Esophagus squamous epithelium (tissue), 4 donors: ENCODE data around the gene GCNT2.

Experiments
- POLR2A ChIP-seq, 4 donors: fragments of 450-650 bp; IDR thresholded peaks; one replicate each; pipeline ENCODE4 v1.6.1; 2017; ENCODE audit warnings: antibody characterized with exemption in 4 of 4, mild to moderate bottlenecking in 4 of 4, moderate library complexity in 3 of 4
- TF ChIP-seq, protein P1 (sequence below), 6 experiments: fragments of 450-650 bp in 4 of 6; fragments of 200-600 bp in 2 of 6; sonication (generic) in 2 of 6; IDR thresholded peaks; one replicate each; pipeline ENCODE4 v1.5.1; 2016 to 2019; ENCODE audit warnings: antibody characterized with exemption in 6 of 6, mild to moderate bottlenecking in 4 of 6, moderate library complexity in 4 of 6

DNA sequence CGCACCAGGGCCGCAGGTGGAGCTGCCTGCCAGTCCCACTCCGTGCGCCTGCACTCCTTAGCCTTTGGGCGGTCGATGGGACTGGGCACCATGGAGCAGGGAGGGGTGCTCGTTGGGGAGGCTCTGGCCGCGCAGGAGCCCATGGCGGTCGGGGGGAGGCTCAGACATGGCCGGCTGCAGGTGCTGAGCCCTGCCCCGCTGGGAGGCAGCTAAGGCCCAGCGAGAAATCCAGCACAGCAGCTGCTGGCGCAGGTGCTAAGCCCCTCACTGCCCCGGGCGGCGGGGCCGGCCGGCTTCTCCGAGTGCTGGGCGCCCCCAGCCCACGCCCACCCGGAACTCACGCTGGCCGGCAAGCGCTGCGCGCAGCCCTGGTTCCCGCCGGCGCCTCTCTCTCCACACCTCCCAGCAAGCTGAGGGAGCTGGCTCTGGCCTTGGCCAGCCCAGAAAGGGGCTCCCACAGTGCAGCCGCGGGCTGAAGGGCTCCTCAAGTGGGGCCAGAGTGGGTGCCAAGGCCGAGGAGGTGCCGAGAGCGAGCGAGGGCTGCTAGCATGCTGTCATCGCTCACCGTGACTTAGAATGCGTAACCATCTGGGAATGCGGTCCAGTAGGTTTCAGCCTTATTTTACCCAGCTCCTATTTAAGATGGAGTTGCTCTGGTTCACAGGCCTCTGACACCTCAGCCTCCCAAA lies 96.0 kb downstream of the GCNT2 start:
- TF ChIP-seq, protein P1, sequence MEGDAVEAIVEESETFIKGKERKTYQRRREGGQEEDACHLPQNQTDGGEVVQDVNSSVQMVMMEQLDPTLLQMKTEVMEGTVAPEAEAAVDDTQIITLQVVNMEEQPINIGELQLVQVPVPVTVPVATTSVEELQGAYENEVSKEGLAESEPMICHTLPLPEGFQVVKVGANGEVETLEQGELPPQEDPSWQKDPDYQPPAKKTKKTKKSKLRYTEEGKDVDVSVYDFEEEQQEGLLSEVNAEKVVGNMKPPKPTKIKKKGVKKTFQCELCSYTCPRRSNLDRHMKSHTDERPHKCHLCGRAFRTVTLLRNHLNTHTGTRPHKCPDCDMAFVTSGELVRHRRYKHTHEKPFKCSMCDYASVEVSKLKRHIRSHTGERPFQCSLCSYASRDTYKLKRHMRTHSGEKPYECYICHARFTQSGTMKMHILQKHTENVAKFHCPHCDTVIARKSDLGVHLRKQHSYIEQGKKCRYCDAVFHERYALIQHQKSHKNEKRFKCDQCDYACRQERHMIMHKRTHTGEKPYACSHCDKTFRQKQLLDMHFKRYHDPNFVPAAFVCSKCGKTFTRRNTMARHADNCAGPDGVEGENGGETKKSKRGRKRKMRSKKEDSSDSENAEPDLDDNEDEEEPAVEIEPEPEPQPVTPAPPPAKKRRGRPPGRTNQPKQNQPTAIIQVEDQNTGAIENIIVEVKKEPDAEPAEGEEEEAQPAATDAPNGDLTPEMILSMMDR (IDR thresholded peaks at IDR 0.05) = no peak
- TF ChIP-seq POLR2A (IDR thresholded peaks at IDR 0.05) = no peak
